Upper lobe of left lung (tissue), 4 donors: ENCODE results near the gene ZBTB16.

ENCODE experiments used
- POLR2A ChIP-seq, 4 donors: fragments of 450-650 bp; IDR thresholded peaks; one replicate each; pipeline ENCODE4 v1.5.1; 2016 to 2017; ENCODE audit warnings: antibody characterized with exemption in 4 of 4, mild to moderate bottlenecking in 2 of 4
- POLR2AphosphoS5 ChIP-seq, 2 donors: sonication (generic); formaldehyde crosslinking; IDR thresholded peaks; one replicate each; pipeline ENCODE4 v1.5.1; 2017; ENCODE audit warnings: antibody characterized with exemption in 2 of 2
- TF ChIP-seq, protein P1 (sequence below), 6 experiments: fragments of 450-650 bp in 4 of 6; fragments of 200-600 bp in 2 of 6; sonication (generic) in 2 of 6; IDR thresholded peaks; one replicate each; pipeline ENCODE4 v1.5.1; 2016 to 2019; ENCODE audit warnings: antibody characterized with exemption in 6 of 6

DNA sequence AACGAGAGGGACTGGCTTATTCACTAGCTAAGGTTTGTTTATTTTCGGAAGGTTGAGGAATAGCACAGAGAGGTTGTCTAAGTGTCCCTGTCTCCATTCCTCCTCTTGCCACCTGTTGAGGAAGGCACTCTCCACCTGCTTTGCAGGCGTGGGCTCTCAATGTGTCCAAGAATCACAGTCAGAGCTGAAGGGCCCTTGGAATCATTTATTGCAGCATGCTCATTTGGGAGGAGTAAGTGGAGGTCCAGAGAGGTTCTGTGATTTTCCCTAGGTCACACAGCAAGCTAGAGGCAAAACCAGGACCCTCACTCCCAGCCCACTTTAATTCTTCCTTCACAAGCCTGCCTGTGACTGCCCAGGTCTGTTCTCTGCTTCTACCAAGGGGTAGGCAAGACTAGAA lies 21.3 kb downstream of the ZBTB16 start:
- TF ChIP-seq, protein P1, sequence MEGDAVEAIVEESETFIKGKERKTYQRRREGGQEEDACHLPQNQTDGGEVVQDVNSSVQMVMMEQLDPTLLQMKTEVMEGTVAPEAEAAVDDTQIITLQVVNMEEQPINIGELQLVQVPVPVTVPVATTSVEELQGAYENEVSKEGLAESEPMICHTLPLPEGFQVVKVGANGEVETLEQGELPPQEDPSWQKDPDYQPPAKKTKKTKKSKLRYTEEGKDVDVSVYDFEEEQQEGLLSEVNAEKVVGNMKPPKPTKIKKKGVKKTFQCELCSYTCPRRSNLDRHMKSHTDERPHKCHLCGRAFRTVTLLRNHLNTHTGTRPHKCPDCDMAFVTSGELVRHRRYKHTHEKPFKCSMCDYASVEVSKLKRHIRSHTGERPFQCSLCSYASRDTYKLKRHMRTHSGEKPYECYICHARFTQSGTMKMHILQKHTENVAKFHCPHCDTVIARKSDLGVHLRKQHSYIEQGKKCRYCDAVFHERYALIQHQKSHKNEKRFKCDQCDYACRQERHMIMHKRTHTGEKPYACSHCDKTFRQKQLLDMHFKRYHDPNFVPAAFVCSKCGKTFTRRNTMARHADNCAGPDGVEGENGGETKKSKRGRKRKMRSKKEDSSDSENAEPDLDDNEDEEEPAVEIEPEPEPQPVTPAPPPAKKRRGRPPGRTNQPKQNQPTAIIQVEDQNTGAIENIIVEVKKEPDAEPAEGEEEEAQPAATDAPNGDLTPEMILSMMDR (IDR thresholded peaks at IDR 0.05) = no peak
- TF ChIP-seq POLR2A (IDR thresholded peaks at IDR 0.05) (no peak), POLR2AphosphoS5 (IDR thresholded peaks at IDR 0.05) (no peak)
